Measurements from ENCODE around the gene SIGLEC8.
"Not testable (repeated sequence)": the region's sequence is repeated elsewhere in the genome, so short reads cannot be mapped to it uniquely, and the experiment has no call there.

Gene SIGLEC8

DNA sequence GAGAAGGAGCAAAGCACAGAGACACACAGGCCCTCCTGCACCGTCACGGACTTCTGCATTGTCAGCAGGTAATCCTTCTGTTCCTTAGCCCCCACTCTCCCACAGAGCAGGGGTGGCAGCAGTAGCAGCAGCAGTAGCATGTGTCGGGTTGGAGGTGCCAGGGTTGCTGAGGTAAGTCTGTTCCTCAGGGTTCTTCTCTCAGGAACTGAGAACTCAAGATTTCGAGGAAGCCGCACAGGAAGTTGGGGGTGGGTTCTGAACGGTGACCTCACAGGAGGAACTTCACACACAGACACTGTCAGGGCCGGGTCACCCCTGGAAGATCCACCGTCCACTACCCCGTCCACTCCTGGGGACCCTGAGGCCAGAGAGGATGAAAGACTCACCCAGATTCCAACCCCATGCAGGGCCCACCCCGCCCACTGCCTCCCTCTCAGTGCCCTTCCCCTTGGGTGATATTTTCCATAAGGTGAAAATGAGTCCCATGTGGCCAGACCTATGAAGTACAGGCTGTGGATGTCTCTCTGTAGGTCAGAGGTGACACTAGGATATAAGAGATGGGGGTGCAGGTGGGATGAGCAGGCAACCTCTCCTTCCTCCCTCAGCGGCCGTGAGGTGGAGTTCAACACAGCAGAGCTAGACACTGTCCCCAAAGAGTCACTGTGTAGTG lies 43.5 kb upstream of the SIGLEC8 start, which contains the start of gene SIGLEC12:
SIGLEC12 (minus strand) TSS at position 207 of the 670 bp plus-strand sequence; CDS start at position 140, 67 bp downstream.
- TF ChIP-seq, protein P1, sequence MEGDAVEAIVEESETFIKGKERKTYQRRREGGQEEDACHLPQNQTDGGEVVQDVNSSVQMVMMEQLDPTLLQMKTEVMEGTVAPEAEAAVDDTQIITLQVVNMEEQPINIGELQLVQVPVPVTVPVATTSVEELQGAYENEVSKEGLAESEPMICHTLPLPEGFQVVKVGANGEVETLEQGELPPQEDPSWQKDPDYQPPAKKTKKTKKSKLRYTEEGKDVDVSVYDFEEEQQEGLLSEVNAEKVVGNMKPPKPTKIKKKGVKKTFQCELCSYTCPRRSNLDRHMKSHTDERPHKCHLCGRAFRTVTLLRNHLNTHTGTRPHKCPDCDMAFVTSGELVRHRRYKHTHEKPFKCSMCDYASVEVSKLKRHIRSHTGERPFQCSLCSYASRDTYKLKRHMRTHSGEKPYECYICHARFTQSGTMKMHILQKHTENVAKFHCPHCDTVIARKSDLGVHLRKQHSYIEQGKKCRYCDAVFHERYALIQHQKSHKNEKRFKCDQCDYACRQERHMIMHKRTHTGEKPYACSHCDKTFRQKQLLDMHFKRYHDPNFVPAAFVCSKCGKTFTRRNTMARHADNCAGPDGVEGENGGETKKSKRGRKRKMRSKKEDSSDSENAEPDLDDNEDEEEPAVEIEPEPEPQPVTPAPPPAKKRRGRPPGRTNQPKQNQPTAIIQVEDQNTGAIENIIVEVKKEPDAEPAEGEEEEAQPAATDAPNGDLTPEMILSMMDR (IDR thresholded peaks at IDR 0.05; ENCODE audit: insufficient read depth, low read depth, low read length, missing control alignments): no peak
- peak; percentile 9 for DNase-seq (ENCODE audit: low read depth)
- no peak within 1 kb of the TSS for H3K4me3 ChIP-seq (ENCODE audit: low read depth, low read length)

DNA sequence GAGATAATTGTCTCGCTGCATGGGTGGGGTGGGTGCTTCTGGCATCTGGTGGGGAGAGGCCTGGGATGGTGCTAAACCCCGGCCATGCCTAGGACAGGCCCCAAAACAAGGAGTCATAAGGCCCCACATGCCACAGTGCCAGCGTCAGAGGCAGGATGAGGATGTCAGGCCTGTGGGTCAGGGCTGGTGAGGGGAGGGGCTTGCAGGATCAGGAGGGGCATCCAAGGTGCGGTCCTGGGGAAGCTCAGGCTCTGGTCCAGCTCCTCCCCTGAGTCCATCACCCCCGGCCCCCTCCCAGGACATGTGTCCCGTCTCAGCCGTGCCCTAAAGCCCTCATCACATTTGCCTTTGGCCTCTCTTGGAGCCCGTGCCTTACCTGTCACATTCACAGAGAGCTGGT lies 42.7 kb upstream of the SIGLEC8 start:
- H3K4me3 ChIP-seq (ENCODE audit: low read depth, low read length); DNase-seq (ENCODE audit: low read depth): not testable (repeated sequence)

DNA sequence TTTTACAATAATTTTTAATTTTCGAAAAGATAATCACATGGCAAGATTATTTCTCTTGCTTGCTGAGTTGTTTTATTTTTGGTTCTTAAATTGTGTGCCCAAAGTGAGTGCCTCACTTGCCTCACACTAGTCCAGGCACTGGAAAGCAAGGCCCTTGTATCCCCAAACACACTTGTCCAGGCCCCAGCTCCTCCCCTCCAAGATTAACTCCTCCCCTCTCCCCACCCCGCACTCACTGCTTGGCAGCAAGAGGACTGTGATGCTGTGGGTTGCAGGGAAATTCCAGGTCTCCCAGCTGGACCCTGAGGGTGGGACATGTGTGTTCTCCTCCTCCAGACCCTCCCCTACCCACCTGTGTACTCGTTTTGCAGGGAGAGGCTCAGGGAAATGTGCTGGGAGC lies 39.4 kb upstream of the SIGLEC8 start:
- no peak overlapping the region for H3K4me3 ChIP-seq (ENCODE audit: low read depth, low read length)
- DNase-seq (ENCODE audit: low read depth): no peak
- TF ChIP-seq, protein P1 (IDR thresholded peaks at IDR 0.05; ENCODE audit: insufficient read depth, low read depth, low read length, missing control alignments): no peak

DNA sequence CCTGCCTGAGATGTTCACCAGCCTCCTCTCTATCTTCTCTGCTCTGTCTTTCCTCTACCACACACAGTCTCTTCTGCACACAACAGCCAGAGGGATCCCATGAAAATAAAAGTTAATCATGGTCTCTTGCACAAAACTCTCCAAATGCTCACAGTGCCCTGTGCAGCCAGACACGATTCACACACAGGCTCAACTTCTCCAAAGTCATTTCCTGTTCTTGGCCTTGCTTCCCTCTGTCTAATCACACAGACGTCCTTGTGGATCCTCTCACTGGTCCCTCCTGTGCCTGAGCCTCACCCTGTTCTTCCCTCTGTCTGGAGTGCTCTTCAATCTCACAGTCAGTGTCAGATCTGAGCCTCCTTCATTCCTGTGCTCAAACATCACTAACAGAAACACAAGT lies 35.5 kb upstream of the SIGLEC8 start:
- TF ChIP-seq, protein P1 (IDR thresholded peaks at IDR 0.05; ENCODE audit: insufficient read depth, low read depth, low read length, missing control alignments): no peak
- DNase-seq (ENCODE audit: low read depth): no peak
- H3K4me3 ChIP-seq (ENCODE audit: low read depth, low read length): no peak overlapping the region

DNA sequence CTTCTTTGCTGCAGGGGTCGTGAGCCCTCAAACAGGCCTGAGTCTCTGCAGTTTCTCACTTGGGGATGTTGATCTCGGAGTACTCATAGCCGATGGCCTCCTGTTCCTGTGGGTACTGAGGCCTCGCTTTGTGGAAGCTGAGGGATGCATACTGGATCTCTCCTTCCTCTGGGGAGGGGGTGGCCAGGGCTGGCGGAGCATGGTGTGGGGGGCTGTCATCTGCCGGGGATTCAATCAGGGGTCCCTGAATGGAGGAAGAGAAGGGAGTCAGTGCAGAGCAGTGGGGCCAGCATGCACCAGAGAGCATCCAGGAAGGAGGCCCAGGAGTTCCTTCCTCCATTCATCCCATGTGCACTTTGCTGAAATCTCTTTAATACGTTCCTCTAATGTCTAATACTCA lies 33.3 kb upstream of the SIGLEC8 start:
- no peak for DNase-seq (ENCODE audit: low read depth)
- H3K4me3 ChIP-seq (ENCODE audit: low read depth, low read length): no peak overlapping the region

DNA sequence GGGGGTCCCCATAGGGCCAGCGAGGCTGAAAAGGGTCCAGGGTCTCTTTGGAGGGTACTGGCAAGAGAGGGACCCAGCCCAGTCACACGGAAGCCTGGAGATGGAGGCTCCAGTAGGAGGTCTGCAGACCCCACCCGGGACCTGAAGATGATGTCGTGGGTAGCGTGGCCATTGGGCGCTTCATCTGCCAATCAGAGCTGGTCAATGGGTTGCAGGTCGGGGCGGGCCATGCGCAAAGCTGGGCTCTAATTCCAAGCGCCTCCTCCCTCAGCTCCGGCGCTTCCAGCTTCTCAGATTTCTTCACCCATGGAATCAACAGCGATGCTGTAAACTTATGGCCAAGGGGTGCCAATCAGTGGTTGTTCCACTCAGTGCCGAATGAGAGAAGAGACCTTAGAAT lies 32.4 kb upstream of the SIGLEC8 start:
- DNase-seq (ENCODE audit: low read depth): no peak
- no peak overlapping the region for H3K4me3 ChIP-seq (ENCODE audit: low read depth, low read length)
- TF ChIP-seq, protein P1 (IDR thresholded peaks at IDR 0.05; ENCODE audit: insufficient read depth, low read depth, low read length, missing control alignments): no peak

More for the DNA sequence above, 33.3 kb upstream of the SIGLEC8 start:
- TF ChIP-seq, protein P1 (IDR thresholded peaks at IDR 0.05; ENCODE audit: insufficient read depth, low read depth, low read length, missing control alignments): no peak

DNA sequence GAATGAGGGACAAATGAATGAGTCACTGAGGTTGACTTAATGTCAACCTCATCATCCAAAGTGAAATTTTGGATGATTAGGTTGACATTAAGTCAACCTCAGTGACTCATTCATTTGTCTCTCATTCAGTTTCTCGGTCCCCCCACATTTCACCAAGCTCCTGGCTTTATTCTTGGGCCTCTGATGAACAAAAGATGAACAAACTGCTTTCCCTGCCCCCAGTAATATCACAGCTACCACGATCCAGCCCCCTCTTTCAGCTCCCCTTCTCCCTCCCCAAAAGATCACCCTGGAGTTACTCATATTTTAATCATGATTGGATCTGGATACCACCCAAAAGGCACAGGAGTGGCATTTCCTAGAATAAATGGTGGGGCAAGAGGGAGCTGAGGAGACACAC lies 30.9 kb upstream of the SIGLEC8 start:
- TF ChIP-seq, protein P1 (IDR thresholded peaks at IDR 0.05; ENCODE audit: insufficient read depth, low read depth, low read length, missing control alignments): no peak

More for the DNA sequence above, 30.9 kb upstream of the SIGLEC8 start:
- no peak overlapping the region for H3K4me3 ChIP-seq (ENCODE audit: low read depth, low read length)
- no peak for DNase-seq (ENCODE audit: low read depth)
